GM19324 (cell line): ENCODE data around the gene C3orf52.

Experiments used
- ATAC-seq: cut with Tn5 transposase; IDR thresholded peaks from one replicate; pipeline ENCODE4 v1.9.1; 2021; ENCODE audit warnings: mild to moderate bottlenecking, moderate library complexity; ENCODE audit not compliant: unreplicated experiment, low FRiP score

The C3orf52 gene

GRCh38 chr3:112084980-112085705, 1.0 kb upstream of the C3orf52 start:
- ATAC-seq, result no peak

- no peak for ATAC-seq
Measured at GRCh38 chr3:112085735-112086075, 484 bp upstream of the C3orf52 start.

- no peak for ATAC-seq
Measured at GRCh38 chr3:112086875-112087524, 811 bp downstream of the C3orf52 start.

- no peak for ATAC-seq
Measured at GRCh38 chr3:112087746-112088145, 1.6 kb downstream of the C3orf52 start.

- ATAC-seq, result no peak
Measured at GRCh38 chr3:112088944-112089343, 2.8 kb downstream of the C3orf52 start.

GRCh38 chr3:112089956-112090886, 4.0 kb downstream of the C3orf52 start:
- no peak for ATAC-seq

DNA sequence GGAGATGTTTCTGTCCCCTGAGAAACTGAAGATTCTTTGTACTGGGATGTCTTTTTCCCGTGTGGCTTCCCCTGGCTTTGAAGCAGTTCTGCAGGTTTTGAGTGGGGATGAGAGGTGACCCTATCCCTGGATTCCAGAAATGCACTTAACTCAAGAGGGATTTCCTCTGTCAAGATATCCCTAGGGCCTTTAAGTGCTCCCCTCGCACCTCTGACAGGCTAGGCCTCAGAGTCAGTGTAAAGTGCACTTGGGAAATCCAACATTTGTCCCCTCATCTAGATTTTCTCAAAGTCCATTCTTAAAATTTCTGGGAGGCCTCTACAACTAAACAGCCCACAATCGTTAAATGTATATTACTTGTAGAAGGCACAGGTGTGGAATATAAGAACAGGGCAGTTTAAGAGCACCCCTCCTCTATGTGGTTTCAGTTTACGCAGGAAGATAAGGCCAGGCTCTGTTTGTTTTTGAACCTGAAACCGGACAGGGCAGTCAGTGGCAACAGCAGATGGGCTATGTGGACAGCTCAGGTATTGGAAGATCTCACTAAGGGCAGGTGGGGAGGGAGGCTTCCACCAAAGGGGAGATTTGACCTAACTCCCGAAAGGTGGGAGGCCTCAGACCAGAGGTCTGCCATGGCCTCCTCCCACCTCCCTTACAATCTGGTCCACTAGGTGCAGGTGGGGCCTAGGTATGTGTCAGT, 4.8 kb downstream of the C3orf52 start:
- no peak for ATAC-seq

GRCh38 chr3:112092496-112093179, 6.4 kb downstream of the C3orf52 start:
- no peak for ATAC-seq

DNA sequence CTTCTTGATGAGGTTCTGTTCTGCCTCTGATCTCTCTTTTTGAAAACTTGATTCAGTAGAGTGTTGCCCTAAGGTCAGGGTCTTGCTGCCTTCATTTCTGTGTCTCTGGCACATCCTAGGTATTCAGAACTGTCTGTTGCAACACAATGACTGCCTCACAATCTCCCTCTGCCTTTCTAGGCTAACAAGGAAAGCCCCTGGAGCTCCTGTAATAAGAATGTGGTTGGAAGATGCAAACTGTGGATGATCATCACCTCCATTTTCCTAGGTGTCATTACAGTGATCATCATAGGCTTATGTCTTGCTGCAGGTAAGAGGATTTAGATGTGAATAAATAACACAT, 7.0 kb downstream of the C3orf52 start:
- ATAC-seq, result no peak

DNA sequence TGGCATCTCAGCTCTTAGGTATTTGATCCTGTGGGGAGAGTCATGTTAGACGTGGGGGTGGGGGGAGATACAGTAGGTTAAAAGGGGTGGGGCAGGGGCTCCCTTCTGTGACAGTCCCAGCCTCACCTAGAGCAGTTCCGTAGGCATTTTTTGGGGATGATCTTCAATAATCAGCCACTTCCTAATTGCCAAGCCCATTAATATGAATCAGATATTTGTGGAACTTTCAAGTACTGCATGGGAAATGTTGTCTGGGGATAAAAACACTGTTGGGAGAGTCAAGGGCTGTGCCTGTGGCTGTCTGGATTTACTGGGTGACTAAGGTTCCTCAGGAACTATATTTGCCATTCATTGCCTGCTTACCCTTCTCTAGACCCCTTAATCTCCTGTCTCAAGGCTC, 9.5 kb downstream of the C3orf52 start:
- no peak for ATAC-seq

DNA sequence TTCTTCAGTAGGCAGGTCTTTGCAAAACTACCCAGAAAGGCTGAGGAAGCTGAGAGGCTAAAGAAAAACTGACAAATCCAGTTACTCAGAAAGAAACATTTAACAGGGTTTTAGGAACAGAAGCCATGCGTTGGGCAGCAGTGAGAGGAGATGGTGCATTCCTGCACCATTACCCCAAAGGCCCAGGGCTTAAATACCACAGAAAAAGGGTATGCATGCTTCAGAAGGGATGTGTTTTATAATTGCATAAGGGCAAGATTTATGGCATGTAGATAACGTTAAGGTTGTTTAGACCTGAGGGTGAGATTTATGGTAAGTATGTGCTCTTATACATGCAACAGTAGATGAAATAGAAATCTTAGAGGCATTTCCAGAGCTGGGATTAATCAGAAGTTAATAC, 10.0 kb downstream of the C3orf52 start:
- ATAC-seq, result no peak

- ATAC-seq, result no peak
Measured at GRCh38 chr3:112097378-112097777, 11.2 kb downstream of the C3orf52 start.

DNA sequence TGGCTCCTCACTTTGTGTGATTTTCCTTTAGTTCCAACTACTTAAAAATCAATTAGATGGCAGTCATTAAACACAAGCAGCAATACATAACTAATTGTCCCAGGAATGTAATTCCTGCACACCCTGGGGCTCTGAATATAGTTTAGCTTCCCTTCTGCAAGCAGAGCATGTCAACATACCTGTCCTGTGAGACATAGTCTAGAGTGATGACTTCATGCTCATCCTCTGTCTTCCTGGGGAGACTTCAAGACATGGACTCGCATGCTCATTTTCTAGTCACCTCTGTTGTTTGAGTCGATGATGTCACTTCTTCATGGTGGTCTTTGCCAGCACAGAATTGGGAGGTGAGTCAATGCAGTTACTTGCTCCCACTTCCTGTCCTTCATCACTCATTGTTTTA, 15.7 kb downstream of the C3orf52 start:
- ATAC-seq, result no peak

GRCh38 chr3:112104774-112105173, 18.6 kb downstream of the C3orf52 start:
- no peak for ATAC-seq

- ATAC-seq, result no peak
Measured at GRCh38 chr3:112109322-112109721, 23.1 kb downstream of the C3orf52 start.

DNA sequence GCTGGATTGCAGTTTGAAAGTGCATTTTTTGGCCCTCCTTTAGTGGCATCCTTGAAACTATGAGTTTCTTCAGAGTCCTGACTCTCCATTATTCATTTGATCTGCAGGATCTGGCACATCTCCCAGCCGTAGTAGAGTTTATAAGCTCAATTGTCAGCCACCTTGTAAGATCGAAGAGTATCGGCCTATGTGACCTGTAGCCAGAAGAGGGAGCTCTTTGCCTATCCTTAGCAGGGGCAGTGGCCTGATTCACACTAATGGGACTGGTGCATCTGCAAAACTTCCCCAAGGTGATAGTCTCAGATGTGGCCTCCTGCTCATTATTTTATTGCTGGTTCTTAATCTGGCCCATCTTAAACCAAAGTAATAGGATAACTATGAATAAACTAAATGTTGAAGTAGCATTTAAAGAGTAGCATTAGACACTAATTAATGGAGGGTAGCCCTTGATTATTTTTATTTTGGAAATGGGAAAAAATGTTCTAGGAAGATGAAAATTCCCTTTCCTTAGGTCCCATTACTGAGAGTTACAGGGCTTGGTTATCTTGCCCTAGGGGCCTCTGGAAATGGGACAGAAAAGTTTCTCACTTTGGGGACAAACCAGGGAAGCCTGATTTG, 25.7 kb downstream of the C3orf52 start:
- ATAC-seq, result peak; percentile 67

- ATAC-seq, result no peak
Measured at GRCh38 chr3:112114576-112115160, 28.5 kb downstream of the C3orf52 start.

GRCh38 chr3:112115161-112115739, 29.1 kb downstream of the C3orf52 start:
- no peak for ATAC-seq

- no peak for ATAC-seq
Measured at GRCh38 chr3:112115806-112116383, 29.7 kb downstream of the C3orf52 start.
